Skeletal muscle tissue (tissue), 4 donors: Measurements from ENCODE around the gene ZW10. TPM values are rescaled to one million over a fixed set of nuclear protein-coding genes. Genes with fewer than 3 reads are reported as not detected.
"Not testable (repeated sequence)": the region's sequence is repeated elsewhere in the genome, so short reads cannot be mapped to it uniquely, and the experiment has no call there.

Source experiments
- H3K27ac ChIP-seq: one replicate; pipeline ENCODE4 v1.7.0; 2013; ENCODE audit warnings: mild to moderate bottlenecking, low read depth, low read length, inconsistent platforms
- H3K27me3 ChIP-seq, 3 donors: one replicate each; pipeline ENCODE4 v1.7.0; 2013; ENCODE audit warnings: low read length in 3 of 3; ENCODE audit not compliant: control insufficient read depth in 3 of 3, insufficient read depth in 3 of 3
- H3K36me3 ChIP-seq, 3 donors: one replicate each; pipeline ENCODE4 v1.7.0; 2013; ENCODE audit warnings: low read length in 3 of 3; ENCODE audit not compliant: control insufficient read depth in 3 of 3, insufficient read depth in 3 of 3
- H3K4me1 ChIP-seq, 3 donors: one replicate each; pipeline ENCODE4 v1.7.0; 2013; ENCODE audit warnings: low read length in 3 of 3, mild to moderate bottlenecking in 3 of 3; ENCODE audit not compliant: control insufficient read depth in 3 of 3, insufficient read depth in 3 of 3
- H3K4me3 ChIP-seq, 3 donors: one replicate each; pipeline ENCODE4 v1.7.0; 2013; ENCODE audit warnings: low read length in 3 of 3
- H3K9ac ChIP-seq, 3 donors: one replicate each; pipeline ENCODE4 v1.7.0; 2013; ENCODE audit warnings: low read length in 3 of 3, mild to moderate bottlenecking in 3 of 3, moderate library complexity in 2 of 3, low read depth in 1 of 3
- H3K9me3 ChIP-seq, 3 donors: one replicate each; pipeline ENCODE4 v1.7.0; 2013; ENCODE audit warnings: low read length in 3 of 3; ENCODE audit not compliant: control insufficient read depth in 3 of 3
- total RNA-seq: library from RNA; depleted of rRNA; stranded (reverse); fragments of >200 nt; gene quantifications from one replicate; pipeline ENCODE4 v1.2.3, GENCODE V29; 2014
- donor health status: Osteomylitis.

ZW10 gene
- total RNA-seq, 1 donor from 2014 or later: 19.3 TPM

GRCh38 chr11:113764527-113765219, 8.8 kb downstream of the ZW10 start:
- Histone ChIP-seq H3K27me3 (no peaks in the 10 kb centered on the region), H3K9ac (no peak overlapping the region), H3K4me1 (no peaks in the 10 kb centered on the region), H3K27ac (no peak overlapping the region), H3K36me3 (peaks cover 2 to 35% (median 22%) of the 10 kb centered on the region in 3 donors), H3K4me3 (no peak overlapping the region), H3K9me3 (no peaks in the 10 kb centered on the region)

- peaks cover 2 to 37% (median 22%) of the 10 kb centered on the region in 3 donors for H3K36me3 ChIP-seq
- H3K4me1 ChIP-seq, H3K27ac ChIP-seq, H3K9me3 ChIP-seq, H3K9ac ChIP-seq, H3K27me3 ChIP-seq, H3K4me3 ChIP-seq: not testable (repeated sequence)
Measured at GRCh38 chr11:113763040-113763439, 10.5 kb downstream of the ZW10 start.

- no peaks in the 10 kb centered on the region for H3K4me1 ChIP-seq
- no peaks in the 10 kb centered on the region for H3K9me3 ChIP-seq
- H3K27ac ChIP-seq: no peak overlapping the region
- no peaks in the 10 kb centered on the region for H3K27me3 ChIP-seq
- peaks cover 7 to 40% (median 29%) of the 10 kb centered on the region in 3 donors for H3K36me3 ChIP-seq
- no peak overlapping the region for H3K4me3 ChIP-seq
- H3K9ac ChIP-seq: no peak overlapping the region
Measured at GRCh38 chr11:113760241-113760640, 13.3 kb downstream of the ZW10 start.

DNA sequence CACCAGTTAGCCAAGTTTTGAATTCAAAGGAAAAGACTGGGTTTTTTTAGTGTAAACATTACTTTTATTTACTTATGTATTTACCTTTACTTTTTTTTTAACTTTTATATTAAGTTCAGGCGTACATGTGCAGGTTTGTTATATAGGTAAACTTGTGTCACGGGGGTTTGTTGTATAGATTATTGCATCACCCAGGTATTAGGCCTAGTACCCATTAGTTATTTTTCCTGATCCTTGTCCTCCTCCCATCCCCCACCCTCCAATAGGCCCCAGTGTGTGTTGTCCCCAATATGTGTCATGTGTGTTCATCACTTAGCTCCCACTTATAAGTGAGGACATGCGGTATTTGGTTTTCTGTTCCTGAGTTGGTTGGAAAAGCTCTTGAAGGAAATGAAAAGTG, 20.6 kb downstream of the ZW10 start:
- H3K27ac ChIP-seq: no peak overlapping the region
- H3K9ac ChIP-seq: no peak overlapping the region

DNA sequence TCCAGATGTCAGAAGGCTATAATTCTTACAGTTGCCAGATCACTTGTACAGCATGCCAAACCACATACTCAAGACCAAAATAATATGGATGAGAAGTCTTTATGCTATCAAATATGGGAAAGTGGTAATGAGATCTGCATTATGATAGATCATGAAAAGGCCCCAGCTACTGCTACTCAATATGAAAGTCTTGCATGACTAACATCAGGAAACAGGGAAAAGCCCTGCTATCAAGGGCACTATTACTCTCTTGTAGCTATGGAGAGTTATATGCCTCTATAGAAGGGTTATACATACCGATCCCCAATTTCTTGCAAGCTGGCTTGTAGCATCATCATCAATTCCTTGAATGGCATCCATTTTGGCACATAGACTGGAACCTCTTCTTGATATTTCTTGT, 37.2 kb downstream of the ZW10 start:
- Histone ChIP-seq H3K36me3 (peaks cover 31 to 65% (median 63%) of the 10 kb centered on the region in 3 donors), H3K9ac (no peak overlapping the region), H3K4me1 (no peaks in the 10 kb centered on the region), H3K4me3 (no peak overlapping the region), H3K27ac (no peak overlapping the region), H3K27me3 (no peaks in the 10 kb centered on the region), H3K9me3 (no peaks in the 10 kb centered on the region)

More for the DNA sequence above, 20.6 kb downstream of the ZW10 start:
- H3K4me3 ChIP-seq: no peak overlapping the region
- peaks cover 9 to 35% (median 31%) of the 10 kb centered on the region in 3 donors for H3K36me3 ChIP-seq
- H3K27me3 ChIP-seq: no peaks in the 10 kb centered on the region
- H3K9me3 ChIP-seq: no peaks in the 10 kb centered on the region
- no peaks in the 10 kb centered on the region for H3K4me1 ChIP-seq

DNA sequence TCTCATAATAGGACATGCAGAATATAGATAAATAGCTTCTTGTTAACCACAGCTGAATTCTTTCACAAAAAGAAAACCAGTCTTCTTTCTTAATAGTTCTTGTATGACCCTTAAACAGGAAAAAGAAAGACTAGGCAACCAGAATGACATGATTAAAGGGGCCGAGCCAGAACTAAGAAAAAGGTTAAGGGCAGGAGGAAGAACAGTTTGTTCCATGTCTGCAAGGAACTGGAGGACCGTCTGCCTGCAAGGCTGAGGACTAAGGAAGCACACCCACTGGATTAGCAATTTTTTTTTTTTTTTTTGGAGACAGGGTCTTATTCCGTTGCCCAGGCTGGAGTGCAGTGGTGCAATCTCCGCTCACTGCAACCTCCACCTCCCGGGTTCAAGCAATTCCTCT, 41.4 kb downstream of the ZW10 start:
- Histone ChIP-seq H3K9ac (no peak overlapping the region), H3K9me3 (no peaks in the 10 kb centered on the region), H3K4me1 (no peaks in the 10 kb centered on the region), H3K36me3 (peaks cover 17 to 37% (median 31%) of the 10 kb centered on the region in 3 donors), H3K27ac (no peak overlapping the region), H3K4me3 (no peak overlapping the region), H3K27me3 (no peaks in the 10 kb centered on the region)

GRCh38 chr11:113730887-113731726, 42.4 kb downstream of the ZW10 start:
- Histone ChIP-seq H3K4me3 (no peak overlapping the region), H3K4me1 (peaks cover 0 to under 1% (median 0%) of the 10 kb centered on the region in 3 donors), H3K9ac (no peak overlapping the region), H3K9me3 (no peaks in the 10 kb centered on the region), H3K36me3 (peaks cover 8 to 30% (median 21%) of the 10 kb centered on the region in 3 donors), H3K27ac (no peak overlapping the region), H3K27me3 (no peaks in the 10 kb centered on the region)

DNA sequence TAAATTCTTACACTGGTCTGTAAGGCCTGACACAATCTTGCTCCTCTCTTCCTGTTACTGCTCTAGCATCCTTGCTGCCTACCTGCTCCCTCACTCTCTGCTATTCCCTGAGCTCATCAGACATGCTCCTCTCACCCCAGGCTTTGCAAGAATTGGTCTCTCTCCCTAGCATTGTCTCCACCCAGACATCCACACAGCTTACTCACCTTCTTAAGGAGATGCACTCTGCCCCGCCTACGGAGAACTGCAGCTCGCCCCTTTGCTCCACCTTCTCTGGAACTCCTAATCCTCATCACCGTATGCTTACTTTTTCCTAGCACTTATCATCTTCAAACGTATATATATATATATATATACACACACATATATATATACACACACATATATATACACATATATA, 44.0 kb downstream of the ZW10 start:
- Histone ChIP-seq H3K27me3 (no peaks in the 10 kb centered on the region), H3K9me3 (no peaks in the 10 kb centered on the region), H3K36me3 (peaks cover 7 to 21% (median 11%) of the 10 kb centered on the region in 3 donors), H3K4me3 (no peak overlapping the region), H3K27ac (no peak overlapping the region), H3K9ac (no peak overlapping the region), H3K4me1 (peaks cover 0 to 6% (median 2%) of the 10 kb centered on the region in 3 donors)

DNA sequence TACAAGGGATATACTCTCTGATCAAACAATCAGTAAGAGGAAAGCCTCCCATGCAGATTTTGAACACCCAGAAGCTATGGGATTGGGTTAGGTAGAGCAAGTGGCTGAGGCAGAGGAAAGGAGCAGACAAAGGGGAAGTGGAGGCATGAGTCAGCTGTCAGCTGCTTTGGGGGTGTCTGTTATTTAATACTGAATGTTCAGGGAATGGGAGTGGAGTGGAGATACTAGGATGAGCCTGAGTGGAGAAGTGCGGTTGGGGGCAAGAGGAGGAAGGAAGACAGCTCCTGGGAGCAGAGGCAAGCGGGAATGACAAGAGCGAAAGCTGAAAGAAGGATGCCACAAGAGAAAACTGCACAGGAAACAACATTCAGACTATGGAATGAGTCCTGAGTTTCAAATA, 44.7 kb downstream of the ZW10 start:
- H3K36me3 ChIP-seq: peaks cover 2 to 15% (median 7%) of the 10 kb centered on the region in 3 donors
- H3K9me3 ChIP-seq: no peaks in the 10 kb centered on the region
- H3K9ac ChIP-seq: no peak overlapping the region
- no peak overlapping the region for H3K27ac ChIP-seq
- H3K27me3 ChIP-seq: no peaks in the 10 kb centered on the region
- no peak overlapping the region for H3K4me3 ChIP-seq
- peaks cover 0 to 8% (median 6%) of the 10 kb centered on the region in 3 donors for H3K4me1 ChIP-seq

DNA sequence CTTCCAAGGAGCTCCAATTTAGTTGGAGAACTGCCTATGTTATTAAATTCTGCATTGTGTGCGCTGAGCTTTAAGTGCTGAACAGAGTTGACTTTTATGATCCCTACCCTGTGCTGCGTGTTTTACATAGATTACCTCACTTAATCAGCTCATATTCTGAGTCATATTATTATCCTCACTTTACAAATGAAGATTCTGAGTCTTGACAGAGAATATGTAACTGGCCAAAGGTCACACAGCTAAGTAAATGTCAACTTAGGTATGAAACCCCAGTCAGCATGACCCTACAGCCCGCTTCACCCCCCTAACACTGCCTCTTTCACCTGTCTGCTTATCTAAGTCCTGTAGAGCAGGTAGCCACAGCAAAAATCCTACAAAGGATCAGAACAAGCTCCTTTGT, 47.6 kb downstream of the ZW10 start:
- no peak overlapping the region for H3K9ac ChIP-seq
- no peaks in the 10 kb centered on the region for H3K27me3 ChIP-seq
- no peak overlapping the region for H3K4me3 ChIP-seq
- no peak overlapping the region for H3K27ac ChIP-seq
- H3K4me1 ChIP-seq: peaks cover 9 to 33% (median 21%) of the 10 kb centered on the region in 3 donors
- no peaks in the 10 kb centered on the region for H3K36me3 ChIP-seq
- no peaks in the 10 kb centered on the region for H3K9me3 ChIP-seq
